SIG-M5 treated with dmso at 0.1 percent for 504 hours (cell line): ENCODE data around the gene NMNAT1.
"Not testable (repeated sequence)": the region's sequence is repeated elsewhere in the genome, so short reads cannot be mapped to it uniquely, and the experiment has no call there.

Experiments
- DNase-seq: peaks from one replicate; lab custom pipeline; 2025; ENCODE audit not compliant: unreplicated experiment; lab: John Stamatoyannopoulos, UW

Gene NMNAT1

GRCh38 chr1:9942939-9943788 lies at the start of gene NMNAT1, which contains the start of gene LZIC:
Gene NMNAT1 (plus strand): TSS chr1:9943475. CDS start chr1:9972074, 28,599 bp downstream.
Gene LZIC (minus strand): TSS chr1:9943391. CDS start chr1:9936619, 6,772 bp downstream.
- peak; percentile 86 for DNase-seq

GRCh38 chr1:9894115-9894514 lies 49.2 kb upstream of the NMNAT1 start:
- DNase-seq, result no peak

- DNase-seq, result peak; percentile 92
Measured at GRCh38 chr1:9900142-9901043, 42.9 kb upstream of the NMNAT1 start.

- no peak for DNase-seq
Measured at GRCh38 chr1:9901148-9902059, 41.9 kb upstream of the NMNAT1 start.

- DNase-seq, result no peak
Measured at GRCh38 chr1:9902060-9902452, 41.2 kb upstream of the NMNAT1 start.

GRCh38 chr1:9903801-9904527 lies 39.3 kb upstream of the NMNAT1 start:
- no peak for DNase-seq

- no peak for DNase-seq
Measured at GRCh38 chr1:9904596-9904995, 38.7 kb upstream of the NMNAT1 start.

GRCh38 chr1:9905010-9905409 lies 38.3 kb upstream of the NMNAT1 start:
- no peak for DNase-seq

- DNase-seq, result no peak
Measured at GRCh38 chr1:9906466-9906865, 36.8 kb upstream of the NMNAT1 start.

GRCh38 chr1:9907441-9907840 lies 35.8 kb upstream of the NMNAT1 start:
- DNase-seq, result no peak

GRCh38 chr1:9908871-9909233 lies 34.4 kb upstream of the NMNAT1 start:
- DNase-seq, result no peak

GRCh38 chr1:9909234-9910046 lies 33.8 kb upstream of the NMNAT1 start:
- DNase-seq, result no peak

GRCh38 chr1:9910076-9910422 lies 33.2 kb upstream of the NMNAT1 start, which contains the start of gene CTNNBIP1:
Gene CTNNBIP1 (minus strand): TSS chr1:9910269. CDS start chr1:9872064, 38,205 bp downstream.
- peak; percentile 95 for DNase-seq

- peak; percentile 96 for DNase-seq
Measured at GRCh38 chr1:9910423-9911178, 32.7 kb upstream of the NMNAT1 start.

- no peak for DNase-seq
Measured at GRCh38 chr1:9912264-9912936, 30.9 kb upstream of the NMNAT1 start.

- DNase-seq, result no peak
Measured at GRCh38 chr1:9914610-9914937, 28.7 kb upstream of the NMNAT1 start.

- DNase-seq, result no peak
Measured at GRCh38 chr1:9916452-9916851, 26.8 kb upstream of the NMNAT1 start.

- not testable (repeated sequence) for DNase-seq
Measured at GRCh38 chr1:9917495-9917894, 25.8 kb upstream of the NMNAT1 start.
